Activated CD8-positive, alpha-beta memory T cell treated with anti-CD3 and anti-CD28 coated beads, Interleukin-2, amount 50 U/mL, for 4 hours (primary cell): ENCODE results near the gene TGFBRAP1.
A peak's percentile ranks its signal among the peaks of the same experiment; 100 is the strongest.
"Not testable (repeated sequence)": the region's sequence is repeated elsewhere in the genome, so short reads cannot be mapped to it uniquely, and the experiment has no call there.

Source experiments
- DNase-seq: peaks from one replicate; pipeline ENCODE4 v3.0.0-alpha.2; 2020

The TGFBRAP1 gene

GRCh38 chr2:105357122-105357521, 27.6 kb upstream of the TGFBRAP1 start:
- no peak for DNase-seq

GRCh38 chr2:105344704-105345345, 15.3 kb upstream of the TGFBRAP1 start:
- DNase-seq, result no peak

- no peak for DNase-seq
Measured at GRCh38 chr2:105339414-105339813, 9.9 kb upstream of the TGFBRAP1 start.

- no peak for DNase-seq
Measured at GRCh38 chr2:105338020-105338385, 8.5 kb upstream of the TGFBRAP1 start.

- peak; percentile 90 for DNase-seq
Measured at GRCh38 chr2:105337122-105338019, 7.8 kb upstream of the TGFBRAP1 start, which contains the start of gene C2orf49. C2orf49 (plus strand) TSS chr2:105337540; CDS start chr2:105337588, 48 bp downstream.

- no peak for DNase-seq
Measured at GRCh38 chr2:105336786-105337121, 7.2 kb upstream of the TGFBRAP1 start.

- DNase-seq, result no peak
Measured at GRCh38 chr2:105335469-105335868, 5.9 kb upstream of the TGFBRAP1 start.

- DNase-seq, result no peak
Measured at GRCh38 chr2:105334211-105334610, 4.7 kb upstream of the TGFBRAP1 start.

GRCh38 chr2:105330681-105331375, 1.3 kb upstream of the TGFBRAP1 start:
- DNase-seq, result no peak

- no peak for DNase-seq
Measured at GRCh38 chr2:105329197-105329554, 359 bp downstream of the TGFBRAP1 start.

- DNase-seq, result no peak
Measured at GRCh38 chr2:105328281-105329196, 996 bp downstream of the TGFBRAP1 start.

- DNase-seq, result no peak
Measured at GRCh38 chr2:105327690-105328089, 1.8 kb downstream of the TGFBRAP1 start.

GRCh38 chr2:105327271-105327670, 2.3 kb downstream of the TGFBRAP1 start:
- not testable (repeated sequence) for DNase-seq

GRCh38 chr2:105325389-105325963, 4.1 kb downstream of the TGFBRAP1 start:
- DNase-seq, result no peak

GRCh38 chr2:105324732-105325131, 4.8 kb downstream of the TGFBRAP1 start:
- no peak for DNase-seq

GRCh38 chr2:105324101-105324500, 5.4 kb downstream of the TGFBRAP1 start:
- DNase-seq, result no peak

- DNase-seq, result no peak
Measured at GRCh38 chr2:105323111-105323510, 6.4 kb downstream of the TGFBRAP1 start.

GRCh38 chr2:105321875-105322646, 7.5 kb downstream of the TGFBRAP1 start:
- no peak for DNase-seq

GRCh38 chr2:105320651-105321215, 8.8 kb downstream of the TGFBRAP1 start:
- DNase-seq, result no peak

- no peak for DNase-seq
Measured at GRCh38 chr2:105317937-105318336, 11.6 kb downstream of the TGFBRAP1 start.

- no peak for DNase-seq
Measured at GRCh38 chr2:105315314-105315713, 14.2 kb downstream of the TGFBRAP1 start.
